HEK293 (cell line): ENCODE measurements around the gene SPIB.

Experiments used
- CTCF ChIP-seq: fragments of 450-650 bp; formaldehyde crosslinking; IDR thresholded peaks from 2 replicates; pipeline ENCODE4 v1.5.1; 2016; ENCODE audit warnings: missing biosample characterization, missing genetic modification characterization
- SCRT1 ChIP-seq: fragments of 450-650 bp; formaldehyde crosslinking; IDR thresholded peaks from 2 replicates; pipeline ENCODE4 v1.5.1; 2016; ENCODE audit warnings: missing biosample characterization, missing genetic modification characterization, borderline replicate concordance
- ZNF529 ChIP-seq: fragments of 450-650 bp; formaldehyde crosslinking; IDR thresholded peaks from 2 replicates; pipeline ENCODE4 v1.5.1; 2017; ENCODE audit warnings: missing genetic modification characterization, missing biosample characterization; ENCODE audit not compliant: insufficient replicate concordance
- ZSCAN5A ChIP-seq: fragments of 450-650 bp; formaldehyde crosslinking; IDR thresholded peaks from 2 replicates; pipeline ENCODE4 v1.5.1; 2016; ENCODE audit warnings: missing biosample characterization, missing genetic modification characterization

GRCh38 chr19:50458396-50459066, 39.8 kb downstream of the SPIB start:
- TF ChIP-seq ZSCAN5A (tag by site-specific recombination) (no peak), CTCF (no peak), ZNF529 (no peak), SCRT1 (no peak)
